ENCODE data around the gene VGF.
"Not testable (repeated sequence)": the region's sequence is repeated elsewhere in the genome, so short reads cannot be mapped to it uniquely, and the experiment has no call there.

The VGF gene

DNA sequence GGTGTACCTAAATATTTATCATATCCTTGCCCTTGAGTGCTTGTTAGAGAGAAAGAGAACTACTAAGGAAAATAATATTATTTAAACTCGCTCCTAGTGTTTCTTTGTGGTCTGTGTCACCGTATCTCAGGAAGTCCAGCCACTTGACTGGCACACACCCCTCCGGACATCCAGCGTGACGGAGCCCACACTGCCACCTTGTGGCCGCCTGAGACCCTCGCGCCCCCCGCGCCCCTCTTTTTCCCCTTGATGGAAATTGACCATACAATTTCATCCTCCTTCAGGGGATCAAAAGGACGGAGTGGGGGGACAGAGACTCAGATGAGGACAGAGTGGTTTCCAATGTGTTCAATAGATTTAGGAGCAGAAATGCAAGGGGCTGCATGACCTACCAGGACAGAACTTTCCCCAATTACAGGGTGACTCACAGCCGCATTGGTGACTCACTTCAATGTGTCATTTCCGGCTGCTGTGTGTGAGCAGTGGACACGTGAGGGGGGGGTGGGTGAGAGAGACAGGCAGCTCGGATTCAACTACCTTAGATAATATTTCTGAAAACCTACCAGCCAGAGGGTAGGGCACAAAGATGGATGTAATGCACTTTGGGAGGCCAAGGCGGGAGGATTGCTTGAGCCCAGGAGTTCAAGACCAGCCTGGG is 27.0 kb downstream of the VGF start:
- POLR2A ChIA-PET, result interaction anchor here (0.6 to 5.3 kb wide), 10 partner anchors 11 to 249 kb away, joined by 3 to 61 read pairs (median 5); partner anchors contain the start of genes SERPINE1, TRIM56 and UFSP1
- CTCF ChIA-PET, result interaction anchor here (1.0 to 3.3 kb wide), 8 partner anchors 10 to 153 kb away, joined by 3 to 18 read pairs (median 4); no protein-coding TSS in a partner anchor
- no peak overlapping the region for H3K4me3 ChIP-seq (ENCODE audit: low read depth, low read length)
- DNase-seq (ENCODE audit: low read depth, low spot score), result peak; percentile 87
- TF ChIP-seq CTCF (IDR thresholded peaks at IDR 0.05; ENCODE audit: insufficient read depth, low read length, missing control alignments), result peak; percentile 70

GRCh38 chr7:101137651-101138212 is 27.6 kb downstream of the VGF start:
- ChIA-PET POLR2A (interaction anchor here (0.6 to 5.3 kb wide), 8 partner anchors 11 to 248 kb away, joined by 3 to 61 read pairs (median 5); partner anchors contain the start of genes SERPINE1, TRIM56 and UFSP1), CTCF (interaction anchor here (1.0 to 3.3 kb wide), 8 partner anchors 9 to 153 kb away, joined by 3 to 18 read pairs (median 4); no protein-coding TSS in a partner anchor)
- H3K4me3 ChIP-seq (ENCODE audit: low read depth, low read length), result no peak overlapping the region; the same call in 1 of the 2 replicates
- DNase-seq (ENCODE audit: low read depth, low spot score), result no peak
- no peak for TF ChIP-seq CTCF (IDR thresholded peaks at IDR 0.05; ENCODE audit: insufficient read depth, low read length, missing control alignments)

DNA sequence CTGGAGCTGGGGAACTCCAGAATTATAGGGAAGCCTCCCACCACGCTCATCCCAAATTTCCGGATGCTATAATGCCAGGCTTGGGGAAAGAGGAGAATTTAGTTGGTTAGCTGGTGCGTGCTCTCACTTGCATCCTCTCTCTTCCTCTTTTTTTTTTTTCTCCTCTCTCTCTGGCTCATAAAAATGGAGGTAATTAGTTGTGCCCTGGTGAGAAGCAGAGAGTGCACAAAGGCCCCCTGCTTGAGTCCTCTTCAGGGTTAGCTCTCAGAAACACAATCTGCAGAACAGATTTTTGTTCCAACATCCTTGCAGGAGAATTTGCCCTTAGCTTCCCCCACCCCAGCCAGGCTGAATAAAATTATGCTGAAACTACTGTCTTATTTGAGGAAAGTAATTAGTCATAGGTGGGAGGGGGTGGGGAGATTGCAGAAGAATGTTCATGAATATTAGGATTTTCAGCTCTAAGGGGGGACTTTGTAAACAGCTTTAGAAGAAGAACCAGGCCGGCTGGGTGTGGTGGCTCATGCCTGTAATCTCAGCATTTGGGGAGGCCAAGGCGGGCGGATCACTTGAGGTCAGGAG is 30.9 kb downstream of the VGF start:
- H3K4me3 ChIP-seq (ENCODE audit: low read depth, low read length), result no peak overlapping the region
- CTCF ChIA-PET, result interaction anchor here (0.8 to 2.3 kb wide), 6 partner anchors 9 to 50 kb away, joined by 3 to 10 read pairs (median 4); partner anchors contain the start of gene TRIM56
- DNase-seq (ENCODE audit: low read depth, low spot score), result no peak
- no peak for TF ChIP-seq CTCF (IDR thresholded peaks at IDR 0.05; ENCODE audit: insufficient read depth, low read length, missing control alignments)
- POLR2A ChIA-PET, result interaction anchor here (0.6 to 4.9 kb wide), 10 partner anchors 9 to 49 kb away, joined by 3 to 30 read pairs (median 6); partner anchors contain the start of gene TRIM56

- peak overlapping the region; percentile 36 for H3K4me3 ChIP-seq (ENCODE audit: low read depth, low read length)
- CTCF ChIA-PET, result interaction anchor here (0.8 to 2.3 kb wide), 8 partner anchors 8 to 56 kb away, joined by 3 to 10 read pairs (median 4); partner anchors contain the start of gene TRIM56
Observed at GRCh38 chr7:101133621-101134398, 31.6 kb downstream of the VGF start.

DNA sequence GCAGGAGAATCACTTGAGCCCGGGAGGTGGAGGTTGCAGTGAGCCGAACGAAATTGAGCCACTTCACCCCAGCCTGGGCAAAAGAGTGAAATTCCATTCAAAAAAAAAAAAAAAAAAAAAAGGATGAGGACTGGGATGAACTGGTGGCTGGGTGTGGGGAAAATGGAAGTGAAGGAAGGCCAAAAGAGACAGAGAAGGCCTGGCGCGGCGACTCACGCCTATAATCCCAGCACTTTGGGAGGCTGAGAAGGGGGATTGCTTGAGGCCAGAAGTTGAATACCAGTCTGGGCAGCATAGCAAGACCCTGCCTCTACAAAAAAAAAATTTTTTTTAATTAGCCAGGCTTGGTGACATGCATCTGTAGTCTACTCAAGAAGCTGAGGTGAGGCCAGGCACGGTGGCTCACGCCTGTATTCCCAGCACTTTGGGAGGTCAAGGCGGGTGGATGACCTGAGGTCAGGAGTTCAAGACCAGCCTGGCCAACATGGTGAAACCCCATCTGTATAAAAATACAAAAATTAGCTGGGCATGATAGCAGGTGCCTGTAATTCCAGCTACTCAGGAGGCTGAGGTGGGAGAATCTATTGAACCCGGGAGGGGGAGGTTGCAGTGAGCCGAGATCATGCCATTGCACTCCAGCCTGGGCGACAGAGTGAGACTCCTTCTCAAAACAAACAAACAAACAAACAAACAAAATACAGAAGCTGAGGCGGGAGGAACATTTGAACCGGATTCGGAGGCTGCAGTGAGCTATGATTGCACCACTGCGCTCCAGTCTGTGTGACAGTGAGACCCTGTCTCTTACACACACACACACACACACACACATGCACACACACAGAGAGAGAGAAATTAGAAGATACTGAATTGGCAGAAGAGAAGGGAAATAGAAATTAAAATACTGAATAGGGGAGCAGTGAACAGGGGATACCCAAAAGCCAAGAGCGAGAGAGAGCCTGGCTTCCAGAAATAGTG is 32.5 kb downstream of the VGF start:
- peak overlapping the region; percentile 36; the same call in 1 of the 2 replicates for H3K4me3 ChIP-seq (ENCODE audit: low read depth, low read length)
- DNase-seq (ENCODE audit: low read depth, low spot score), result not testable (repeated sequence)
- POLR2A ChIA-PET, result interaction anchor here (0.8 to 7.6 kb wide), 11 partner anchors 10 to 47 kb away, joined by 3 to 143 read pairs (median 6); partner anchors contain the start of gene TRIM56
- CTCF ChIA-PET, result interaction anchor here (0.8 to 2.3 kb wide), 5 partner anchors 7 to 56 kb away, joined by 3 to 10 read pairs (median 3); no protein-coding TSS in a partner anchor

More at GRCh38 chr7:101133621-101134398, 31.6 kb downstream of the VGF start:
- no peak for DNase-seq (ENCODE audit: low read depth, low spot score)
- TF ChIP-seq CTCF (IDR thresholded peaks at IDR 0.05; ENCODE audit: insufficient read depth, low read length, missing control alignments), result no peak
- POLR2A ChIA-PET, result interaction anchor here (0.6 to 4.9 kb wide), 11 partner anchors 10 to 48 kb away, joined by 3 to 30 read pairs (median 6); partner anchors contain the start of gene TRIM56

Measured in AG04449 (cell line).